Activated CD8-positive, alpha-beta memory T cell treated with anti-CD3 and anti-CD28 coated beads, Interleukin-2, amount 10 ng/mL, durations not matched to agents 7 days and 5 days (primary cell): ENCODE results near the gene SLC45A1. TPM values are rescaled to one million over a fixed set of nuclear protein-coding genes. Genes with fewer than 3 reads are reported as not detected.

Source experiments
- ATAC-seq: fragments of 150-1000 bp; cut with Tn5 transposase; one replicate; pipeline ENCODE4 v1.10.0; 2021; ENCODE audit warnings: moderate library complexity
- CTCF ChIA-PET: fragments of 350-600 bp; sonication (Branson Sonifier 250); formaldehyde crosslinking; loops from one replicate; lab custom pipeline; 2021; ENCODE audit warnings: antibody characterized with exemption; lab: Charles Lee
- DNase-seq: peaks from one replicate; pipeline ENCODE4 v3.0.0-alpha.2; 2020
- H3K27ac Mint-ChIP-seq: one replicate; pipeline ENCODE4 v1.8.0; 2021; ENCODE audit warnings: mild to moderate bottlenecking, mixed read lengths
- H3K27me3 Mint-ChIP-seq: one replicate; pipeline ENCODE4 v1.8.0; 2021; ENCODE audit warnings: mixed read lengths
- H3K36me3 Mint-ChIP-seq: one replicate; pipeline ENCODE4 v1.8.0; 2021; ENCODE audit warnings: mild to moderate bottlenecking, mixed read lengths
- H3K4me1 Mint-ChIP-seq: one replicate; pipeline ENCODE4 v1.8.0; 2021; ENCODE audit warnings: mixed read lengths
- H3K4me3 Mint-ChIP-seq: one replicate; pipeline ENCODE4 v1.8.0; 2021; ENCODE audit warnings: mild to moderate bottlenecking, moderate library complexity, mixed read lengths
- H3K9me3 Mint-ChIP-seq: one replicate; pipeline ENCODE4 v1.8.0; 2022; ENCODE audit warnings: low read depth, mixed read lengths
- total RNA-seq, 2 experiments: library from RNA; stranded (reverse); gene quantifications; one replicate each; pipeline ENCODE4 v1.2.3, GENCODE V29; 2021

The SLC45A1 gene
- total RNA-seq, 2 experiments from 2014 or later, result 0.12 to 0.26 TPM

- CTCF ChIA-PET, result no interaction called here
- ATAC-seq (no peak), DNase-seq (no peak)
- Mint-ChIP-seq H3K27ac (no peak overlapping the region), H3K4me1 (no peaks in the 10 kb centered on the region), H3K4me3 (no peak overlapping the region), H3K27me3 (no peaks in the 10 kb centered on the region), H3K9me3 (no peaks in the 10 kb centered on the region), H3K36me3 (peaks cover 1% of the 10 kb centered on the region)
These were observed 45.9 kb downstream of the SLC45A1 start for GRCh38 chr1:8363767-8364301.

GRCh38 chr1:8364528-8365442, 46.9 kb downstream of the SLC45A1 start:
- peaks cover 1% of the 10 kb centered on the region for H3K36me3 Mint-ChIP-seq
- H3K27me3 Mint-ChIP-seq, result no peaks in the 10 kb centered on the region
- ATAC-seq, result no peak
- H3K9me3 Mint-ChIP-seq, result no peaks in the 10 kb centered on the region
- no peak for DNase-seq
- H3K27ac Mint-ChIP-seq, result no peak overlapping the region
- CTCF ChIA-PET, result no interaction called here
- peaks cover 2% of the 10 kb centered on the region for H3K4me1 Mint-ChIP-seq
- no peak overlapping the region for H3K4me3 Mint-ChIP-seq

DNA sequence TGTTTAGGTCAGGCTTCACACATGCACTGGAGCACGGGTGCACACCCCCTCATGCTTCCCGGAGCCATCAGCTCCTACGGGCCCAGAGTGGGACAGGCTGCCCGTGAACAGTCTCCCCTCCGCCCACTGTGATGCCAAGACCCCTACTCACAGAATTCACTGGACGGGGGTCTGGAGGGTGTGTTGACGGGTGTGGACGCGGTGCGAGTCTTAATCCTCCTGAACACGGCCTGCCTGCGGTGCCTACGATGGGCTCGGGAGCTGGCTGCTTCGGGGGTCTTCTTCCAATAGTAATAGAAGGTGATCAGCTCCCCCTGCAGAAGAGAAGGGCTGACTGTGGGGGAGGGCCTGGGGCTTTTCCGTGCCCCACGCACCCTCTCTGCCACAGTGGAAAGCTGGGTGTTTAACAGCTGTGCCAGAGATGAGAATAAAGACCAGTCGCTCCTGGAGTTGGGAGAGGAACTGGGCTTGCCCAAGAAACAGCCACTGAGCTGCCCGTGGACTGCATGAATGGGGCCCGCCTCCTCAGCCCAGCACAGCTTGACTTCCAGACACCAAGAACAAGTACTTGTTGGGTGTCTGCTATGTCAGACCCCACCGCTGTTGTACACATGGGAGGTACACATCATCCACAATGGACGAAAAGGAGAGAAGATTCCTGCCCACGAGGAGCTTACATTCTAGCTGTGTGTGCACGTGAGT, 47.9 kb downstream of the SLC45A1 start:
- Mint-ChIP-seq H3K4me3 (no peak overlapping the region), H3K27ac (no peak overlapping the region), H3K27me3 (no peaks in the 10 kb centered on the region), H3K36me3 (peaks cover 1% of the 10 kb centered on the region), H3K9me3 (no peaks in the 10 kb centered on the region), H3K4me1 (peaks cover 2% of the 10 kb centered on the region)
- ATAC-seq (no peak), DNase-seq (no peak)
- CTCF ChIA-PET, result no interaction called here

GRCh38 chr1:8367571-8368194, 49.8 kb downstream of the SLC45A1 start:
- Mint-ChIP-seq H3K4me3 (no peak overlapping the region), H3K27ac (no peak overlapping the region), H3K36me3 (peaks cover 1% of the 10 kb centered on the region), H3K4me1 (peaks cover 2% of the 10 kb centered on the region), H3K9me3 (no peaks in the 10 kb centered on the region), H3K27me3 (no peaks in the 10 kb centered on the region)
- DNase-seq, result no peak
- CTCF ChIA-PET, result interaction anchor here (0.5 to 0.6 kb wide), 2 partner anchors 441 to 560 kb away, joined by 3 to 4 read pairs; no protein-coding TSS in a partner anchor
- no peak for ATAC-seq

DNA sequence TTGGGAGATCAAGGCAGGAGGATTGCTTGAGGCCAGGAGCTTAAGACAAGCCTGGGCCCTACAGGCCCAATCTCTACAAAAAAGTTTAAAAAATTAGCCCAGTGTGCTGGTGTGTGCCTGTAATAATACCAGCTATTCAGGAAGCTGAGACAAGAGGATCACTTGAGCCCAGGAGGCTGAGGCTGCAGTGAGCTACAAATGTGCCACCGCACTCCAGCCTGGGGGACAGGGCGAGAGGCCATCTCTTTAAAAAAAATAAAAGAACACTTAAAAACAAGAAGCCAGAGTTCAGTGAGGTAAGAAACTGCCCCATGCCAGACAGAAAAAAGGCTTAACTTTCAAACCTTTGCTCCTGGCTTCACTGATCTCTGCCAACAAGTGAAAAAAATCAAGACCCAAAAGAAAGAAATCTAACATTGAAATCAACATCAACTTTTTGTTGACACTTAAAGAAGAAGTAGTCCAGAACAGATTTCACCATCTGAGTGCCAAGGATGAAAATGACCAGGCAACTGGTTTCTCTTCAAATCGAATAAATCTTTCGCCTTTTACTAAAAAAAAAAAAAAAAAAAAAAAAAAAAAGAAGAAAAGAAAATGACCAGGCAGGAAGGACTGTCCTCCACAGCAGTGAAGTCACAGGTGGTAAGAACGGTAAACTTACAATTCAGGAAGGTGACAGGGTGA, 51.2 kb downstream of the SLC45A1 start:
- no peak overlapping the region for H3K4me3 Mint-ChIP-seq

DNA sequence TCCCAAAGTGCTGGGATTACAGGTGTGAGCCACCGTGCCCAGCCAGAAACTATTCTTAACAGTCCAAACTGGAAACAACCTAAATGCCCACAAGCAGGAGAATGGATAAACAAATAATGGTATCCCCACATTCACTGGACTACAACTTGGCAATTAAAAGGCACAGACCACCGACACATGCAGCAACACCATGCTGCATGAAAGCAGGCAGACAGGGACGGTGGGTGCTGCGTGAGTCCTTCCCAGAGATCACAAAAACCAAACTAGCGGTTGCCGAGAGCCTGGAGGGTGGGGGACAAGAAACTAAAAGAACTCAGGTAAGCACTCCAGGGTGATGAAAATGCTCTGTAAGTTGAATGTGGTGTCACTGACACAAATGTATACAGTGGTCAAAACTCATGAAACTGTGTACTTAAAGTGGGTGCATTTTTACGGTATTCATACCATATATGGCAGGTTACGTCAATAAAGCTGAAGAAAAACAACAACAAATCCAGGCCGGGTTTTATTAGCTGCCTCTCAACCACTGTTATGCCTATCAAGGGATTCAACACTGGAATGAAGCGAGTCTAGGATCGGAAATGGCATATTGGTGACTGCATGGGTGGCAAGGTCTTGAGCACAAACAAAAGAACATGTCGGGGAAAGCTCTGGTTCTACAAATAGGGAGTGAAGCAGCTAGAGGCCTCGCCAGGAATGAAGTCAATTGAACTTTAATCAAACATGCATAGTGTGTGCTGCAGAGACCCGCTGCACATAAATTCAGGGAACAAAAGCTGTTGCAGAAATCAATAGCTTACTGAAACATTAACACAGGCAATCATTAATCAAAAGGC, 52.4 kb downstream of the SLC45A1 start:
- Mint-ChIP-seq H3K4me1 (peaks cover 5% of the 10 kb centered on the region), H3K36me3 (peaks cover under 1% of the 10 kb centered on the region), H3K4me3 (no peak overlapping the region), H3K27ac (no peak overlapping the region), H3K9me3 (no peaks in the 10 kb centered on the region), H3K27me3 (no peaks in the 10 kb centered on the region)
- DNase-seq (no peak), ATAC-seq (no peak)
- CTCF ChIA-PET, result interaction anchor here (0.6 to 0.9 kb wide), 2 partner anchors 11 to 353 kb away, joined by 3 read pairs; no protein-coding TSS in a partner anchor

More for the DNA sequence above, 51.2 kb downstream of the SLC45A1 start:
- ATAC-seq (no peak), DNase-seq (no peak)
- Mint-ChIP-seq H3K4me1 (peaks cover 2% of the 10 kb centered on the region), H3K27ac (no peak overlapping the region), H3K36me3 (peaks cover 1% of the 10 kb centered on the region), H3K27me3 (no peaks in the 10 kb centered on the region), H3K9me3 (no peaks in the 10 kb centered on the region)
- CTCF ChIA-PET, result no interaction called here

- no peaks in the 10 kb centered on the region for H3K27me3 Mint-ChIP-seq
- H3K9me3 Mint-ChIP-seq, result no peaks in the 10 kb centered on the region
- no peak overlapping the region for H3K4me3 Mint-ChIP-seq
- DNase-seq (no peak), ATAC-seq (no peak)
- H3K4me1 Mint-ChIP-seq, result peaks cover 5% of the 10 kb centered on the region
- CTCF ChIA-PET, result interaction anchor here (0.6 to 0.9 kb wide), 2 partner anchors 11 to 354 kb away, joined by 3 read pairs; no protein-coding TSS in a partner anchor
- no peaks in the 10 kb centered on the region for H3K36me3 Mint-ChIP-seq
- H3K27ac Mint-ChIP-seq, result no peak overlapping the region
These were observed 53.0 kb downstream of the SLC45A1 start for GRCh38 chr1:8370905-8371315.

DNA sequence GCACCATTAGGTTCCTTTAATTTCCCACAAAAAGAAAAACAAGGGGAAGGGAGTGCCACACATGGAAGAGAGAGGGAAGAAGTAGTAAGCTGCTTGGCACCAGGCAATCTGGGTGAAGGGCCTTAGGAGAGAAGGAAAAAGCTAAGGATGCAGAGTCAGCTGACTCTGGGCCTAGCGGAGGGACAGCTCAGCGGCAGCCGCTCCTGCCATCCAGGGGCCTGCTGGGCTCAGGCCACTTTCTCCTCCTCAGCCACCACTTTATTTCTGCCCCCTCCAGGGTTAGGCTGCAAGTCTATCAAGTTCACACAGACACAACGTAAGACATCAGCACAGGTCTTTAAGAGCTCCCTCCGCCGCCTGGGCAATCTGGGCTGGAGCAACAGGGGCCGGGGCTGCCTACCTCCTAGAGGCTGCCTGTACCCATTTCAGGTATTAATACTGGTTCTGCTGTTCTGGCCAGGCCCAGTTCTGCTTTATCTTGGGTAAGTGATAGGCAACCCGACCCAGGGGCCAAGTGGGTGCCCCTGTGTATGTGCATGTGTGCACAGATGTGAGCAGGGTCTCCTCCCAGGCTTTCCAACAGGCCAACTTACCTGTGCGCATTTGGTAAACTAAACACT, 53.6 kb downstream of the SLC45A1 start:
- H3K4me1 Mint-ChIP-seq, result peaks cover 5% of the 10 kb centered on the region
- H3K27ac Mint-ChIP-seq, result no peak overlapping the region
- H3K9me3 Mint-ChIP-seq, result no peaks in the 10 kb centered on the region
- no peaks in the 10 kb centered on the region for H3K36me3 Mint-ChIP-seq
- ATAC-seq (no peak), DNase-seq (no peak)
- H3K4me3 Mint-ChIP-seq, result no peak overlapping the region
- H3K27me3 Mint-ChIP-seq, result no peaks in the 10 kb centered on the region
- CTCF ChIA-PET, result no interaction called here

GRCh38 chr1:8373125-8373524, 55.2 kb downstream of the SLC45A1 start:
- no peak overlapping the region for H3K4me3 Mint-ChIP-seq
- CTCF ChIA-PET, result no interaction called here
- no peak for ATAC-seq

GRCh38 chr1:8373581-8374241, 55.8 kb downstream of the SLC45A1 start:
- Mint-ChIP-seq H3K36me3 (no peaks in the 10 kb centered on the region), H3K27me3 (no peaks in the 10 kb centered on the region), H3K4me3 (no peak overlapping the region), H3K27ac (no peak overlapping the region), H3K4me1 (peaks cover 5% of the 10 kb centered on the region), H3K9me3 (no peaks in the 10 kb centered on the region)
- CTCF ChIA-PET, result no interaction called here
- ATAC-seq (no peak), DNase-seq (no peak)

More at GRCh38 chr1:8373125-8373524, 55.2 kb downstream of the SLC45A1 start:
- Mint-ChIP-seq H3K9me3 (no peaks in the 10 kb centered on the region), H3K27me3 (no peaks in the 10 kb centered on the region), H3K27ac (no peak overlapping the region), H3K36me3 (no peaks in the 10 kb centered on the region), H3K4me1 (peaks cover 5% of the 10 kb centered on the region)
- DNase-seq, result no peak

- ATAC-seq (no peak), DNase-seq (no peak)
- Mint-ChIP-seq H3K4me3 (no peak overlapping the region), H3K27me3 (no peaks in the 10 kb centered on the region), H3K9me3 (no peaks in the 10 kb centered on the region), H3K4me1 (peaks cover 7% of the 10 kb centered on the region), H3K27ac (no peak overlapping the region), H3K36me3 (no peaks in the 10 kb centered on the region)
- CTCF ChIA-PET, result no interaction called here
These were observed 56.4 kb downstream of the SLC45A1 start for GRCh38 chr1:8374356-8374755.
